Measurements from ENCODE around the gene RREB1.

RREB1 gene

DNA sequence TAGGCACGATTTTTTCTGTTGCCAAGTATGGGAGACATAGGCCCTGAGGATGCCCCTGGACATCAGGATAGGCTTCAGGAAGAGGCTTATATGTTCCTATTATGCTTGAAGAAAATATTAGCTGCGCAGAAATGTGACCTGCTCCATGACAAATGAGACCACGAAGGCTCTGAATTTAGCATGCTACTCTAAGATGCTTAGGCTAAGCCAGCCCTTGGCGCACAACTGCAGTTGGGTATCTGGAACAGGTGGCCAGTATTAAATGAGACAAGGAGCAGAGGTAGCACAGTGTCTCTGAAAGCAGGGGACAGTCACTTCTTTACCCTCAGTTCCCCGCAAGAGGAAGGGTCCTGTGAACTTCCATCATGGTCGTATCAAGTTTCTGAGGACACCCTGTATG lies 90.0 kb downstream of the RREB1 start:
- no peak for DNase-seq

DNA sequence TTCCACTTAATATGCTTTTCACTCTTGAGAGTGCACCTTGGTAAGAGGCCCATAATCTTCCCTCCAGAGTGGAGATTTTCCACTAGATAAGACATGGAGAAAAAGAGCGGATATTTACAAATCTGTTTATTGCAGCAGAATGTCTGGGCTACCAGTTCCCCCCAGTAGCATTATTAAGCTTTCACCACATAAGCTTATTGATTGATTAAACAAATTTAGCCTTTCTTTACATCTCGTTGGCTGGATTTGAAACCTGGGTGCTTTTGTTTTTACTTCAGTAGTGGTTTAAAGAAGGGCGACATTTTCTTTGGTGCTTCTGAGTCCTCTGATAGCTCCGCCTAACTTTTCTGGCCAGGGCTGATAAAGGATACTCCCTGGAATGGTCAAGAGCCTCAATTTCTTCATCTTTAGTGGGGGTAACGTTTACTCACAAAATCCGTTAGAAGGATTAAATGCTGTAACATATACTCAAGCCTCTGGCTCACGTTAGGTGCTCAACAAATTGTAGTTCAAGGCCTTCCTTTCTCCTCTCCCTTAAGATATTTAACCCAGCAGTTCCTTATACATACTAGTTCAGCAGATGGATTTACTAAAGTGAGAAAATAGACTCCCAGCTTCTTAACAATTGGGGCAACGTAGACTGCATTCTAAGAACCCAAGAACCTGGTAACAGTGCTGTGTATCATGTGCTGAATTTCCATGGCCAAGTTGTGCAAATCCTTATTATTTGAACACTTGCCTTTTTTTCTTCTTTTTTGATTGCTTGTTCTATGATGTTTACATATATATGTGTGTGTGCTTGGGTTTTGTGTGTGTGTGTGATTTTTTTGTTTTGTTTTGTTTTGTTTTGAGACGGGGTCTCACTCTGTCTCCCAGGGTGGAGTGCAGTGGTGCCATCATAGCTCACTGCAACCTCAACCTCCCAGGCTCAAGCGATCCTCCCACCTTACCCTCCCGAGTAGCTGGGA lies 91.4 kb downstream of the RREB1 start:
- DNase-seq, result no peak

DNA sequence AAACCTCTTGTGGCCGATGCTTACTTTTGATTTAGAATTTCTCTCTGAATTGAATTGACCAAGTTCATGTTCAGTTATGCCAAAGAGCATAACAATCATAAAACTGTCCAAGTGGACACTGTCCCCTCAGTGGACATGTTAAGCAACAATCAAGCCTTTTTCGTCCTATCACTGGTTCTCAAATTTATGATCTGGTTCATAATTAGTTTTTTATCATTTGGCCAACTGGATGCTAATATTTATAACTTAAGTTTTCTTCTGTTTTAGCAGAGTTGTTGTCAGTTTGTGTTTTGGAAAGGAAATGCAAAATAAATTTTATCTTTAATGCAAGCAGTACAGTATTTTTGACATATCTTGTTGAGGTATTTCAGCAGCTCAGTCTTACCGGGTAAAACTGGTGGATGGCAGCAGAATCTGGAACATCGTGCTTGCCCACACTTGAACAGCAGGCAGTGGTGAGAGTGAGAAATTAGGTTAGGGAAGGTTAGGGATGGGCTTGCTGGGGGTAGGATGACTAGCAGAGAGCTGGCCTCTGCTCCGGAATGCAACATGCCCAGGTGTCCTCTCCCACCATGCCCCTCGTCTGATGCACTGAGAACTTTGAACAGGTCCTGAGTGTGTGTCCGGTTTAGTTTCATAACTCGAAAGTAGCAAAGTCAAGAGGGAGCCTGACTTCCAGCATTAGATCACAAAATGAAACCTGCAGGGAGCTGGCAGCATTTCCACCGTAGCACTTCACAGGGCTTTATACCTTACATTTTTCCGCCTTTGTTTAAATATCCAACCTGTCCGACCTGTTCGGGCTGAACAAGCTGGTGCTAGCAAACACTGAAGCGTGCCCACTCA lies 93.1 kb downstream of the RREB1 start:
- DNase-seq, result no peak

DNA sequence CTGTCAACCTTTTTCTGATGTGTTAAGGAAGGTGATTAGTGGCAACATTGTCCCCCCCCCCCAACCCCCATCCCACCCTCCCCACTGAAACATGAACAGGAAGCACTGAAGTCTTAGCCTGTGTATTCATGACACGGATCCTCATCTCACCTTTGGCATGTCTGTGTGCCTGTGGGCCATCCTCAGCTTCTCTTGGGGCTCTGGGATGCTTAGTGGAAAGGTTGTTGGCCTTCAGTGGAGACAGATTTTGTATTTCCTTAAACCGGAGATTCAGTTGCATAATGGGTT lies 93.6 kb downstream of the RREB1 start:
- no peak for DNase-seq

DNA sequence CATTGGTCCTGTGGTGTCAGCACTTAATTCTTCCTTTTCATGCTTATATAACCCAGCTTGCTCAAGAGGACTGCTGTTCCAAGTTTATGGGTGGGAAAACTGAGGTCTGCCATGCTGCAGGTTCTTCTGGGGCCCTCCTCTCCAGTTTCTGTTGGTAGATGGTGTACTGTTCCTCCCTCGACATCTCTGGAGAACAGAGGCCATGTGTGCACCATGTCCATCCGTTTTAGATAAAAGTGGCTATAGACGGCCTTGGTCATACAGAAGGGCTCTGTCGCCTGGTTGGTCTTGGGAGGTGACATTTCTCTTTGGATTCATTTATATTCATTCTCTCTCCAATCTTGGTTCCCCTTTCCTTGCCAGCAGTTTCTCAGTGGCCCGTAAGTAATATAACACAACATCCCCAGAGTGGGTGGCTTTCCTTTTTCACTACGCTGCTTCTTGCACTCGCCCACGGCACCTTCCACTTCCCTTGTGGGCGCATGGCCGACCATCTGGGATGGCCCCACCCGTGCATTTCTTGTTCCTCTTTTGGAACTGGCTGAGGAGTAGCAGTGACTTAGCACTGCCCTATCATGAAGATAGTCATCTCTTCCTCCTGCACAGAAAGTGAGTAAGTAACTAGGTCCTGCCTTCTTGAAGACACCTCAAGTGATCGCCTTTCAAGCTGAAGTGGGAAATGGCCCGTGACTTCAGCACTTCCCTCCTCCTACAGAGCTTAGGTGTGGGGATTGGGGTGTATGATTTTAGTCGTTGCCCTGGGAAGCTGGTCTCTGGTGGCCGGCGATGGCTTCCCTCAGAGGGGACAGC lies 94.2 kb downstream of the RREB1 start:
- DNase-seq, result no peak

DNA sequence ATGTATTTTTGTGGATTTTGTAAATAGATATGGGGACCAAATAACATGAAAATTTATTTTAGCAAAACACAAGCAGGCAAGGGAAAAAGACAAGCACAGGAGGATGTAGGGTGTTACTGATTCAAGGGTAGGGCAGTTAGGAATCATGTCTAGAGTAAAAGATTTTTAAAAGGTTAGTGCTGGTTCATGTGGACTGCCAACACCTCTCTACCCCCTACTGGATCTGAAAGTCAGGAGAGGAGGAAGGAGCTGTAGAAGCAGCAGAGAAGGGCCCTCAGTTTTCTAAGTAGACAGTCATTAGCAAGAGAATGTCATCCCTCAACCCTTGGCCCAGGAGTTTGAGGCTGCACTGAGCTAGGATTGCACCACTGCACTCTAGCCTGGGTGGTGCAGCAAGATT lies 95.2 kb downstream of the RREB1 start:
- no peak for DNase-seq

DNA sequence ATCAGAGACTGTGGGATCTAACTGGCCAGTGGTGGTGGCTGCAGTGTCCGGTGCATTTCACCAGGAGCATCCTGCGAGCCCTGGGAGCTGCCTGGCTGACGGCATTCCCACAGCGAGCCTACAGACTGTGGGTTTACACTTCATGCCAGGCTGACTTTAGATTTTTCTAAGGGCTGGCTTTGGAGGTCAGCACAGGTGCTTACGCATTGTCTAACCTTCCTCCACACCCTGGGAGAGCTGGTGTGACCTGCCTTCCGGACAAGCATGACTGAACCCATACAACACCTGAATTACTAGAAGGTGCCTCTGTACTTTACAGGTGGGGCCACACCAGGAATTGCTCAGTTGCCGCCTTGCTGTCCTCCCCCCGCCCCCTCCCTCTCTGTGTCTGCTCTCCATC lies 96.2 kb downstream of the RREB1 start:
- no peak for DNase-seq

DNA sequence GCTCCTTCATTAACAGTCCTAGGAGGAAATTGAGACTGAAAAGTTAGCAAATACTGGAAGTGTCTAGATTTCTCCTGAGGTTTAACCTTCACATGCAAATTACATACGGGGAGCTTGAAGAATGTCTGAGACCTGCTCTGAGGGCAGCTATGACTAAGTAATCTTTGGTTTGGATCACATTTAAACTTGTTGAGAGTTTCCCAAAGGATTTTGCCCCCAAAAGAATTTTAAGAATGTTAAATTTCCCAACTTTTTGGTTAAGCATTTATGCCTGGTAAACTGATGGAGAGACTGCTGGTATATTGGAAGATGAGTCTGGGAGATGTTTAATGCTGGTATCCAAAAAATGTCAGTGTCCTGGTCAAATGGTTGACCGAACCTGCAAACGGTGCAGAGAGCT lies 97.0 kb downstream of the RREB1 start:
- no peak for DNase-seq

DNA sequence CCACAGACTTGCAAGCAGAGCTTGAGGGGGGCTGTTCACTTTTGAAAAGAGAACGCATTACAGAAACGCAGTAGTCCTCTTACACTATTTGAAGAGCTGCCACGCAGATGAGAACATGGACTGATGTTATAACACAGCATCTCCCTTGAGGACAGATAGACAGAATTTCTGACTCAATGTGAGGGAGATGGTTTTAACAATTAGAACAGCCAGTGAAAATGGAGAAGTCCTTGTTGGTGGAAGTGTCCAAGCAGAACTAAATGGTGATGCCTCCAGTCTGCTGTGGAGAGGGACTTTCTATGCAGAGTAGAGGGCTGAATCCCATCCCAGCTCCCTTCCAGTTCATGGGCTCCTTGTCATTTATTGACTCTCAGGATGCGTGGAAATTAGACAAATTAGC lies 100.0 kb downstream of the RREB1 start:
- no peak for DNase-seq

DNA sequence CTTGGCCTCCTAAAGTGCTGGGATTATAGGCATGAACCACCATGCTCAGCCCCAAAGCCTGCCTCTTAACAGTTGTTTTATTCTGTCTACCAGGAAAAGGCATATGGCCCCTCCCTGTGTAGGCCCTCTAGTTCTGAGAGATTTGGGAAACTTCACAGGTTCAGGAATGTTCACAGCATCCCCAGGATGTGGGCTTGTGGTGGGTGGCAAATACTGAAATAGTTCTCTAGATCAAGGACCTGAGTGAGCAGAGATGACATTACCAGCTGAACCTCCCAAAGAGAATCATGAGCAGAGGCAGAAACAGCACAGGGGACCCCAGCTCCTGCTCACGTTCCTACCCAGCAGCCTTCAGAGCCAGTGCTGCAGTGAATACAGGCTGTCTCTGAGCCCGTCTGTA lies 105.7 kb downstream of the RREB1 start:
- DNase-seq, result no peak

DNA sequence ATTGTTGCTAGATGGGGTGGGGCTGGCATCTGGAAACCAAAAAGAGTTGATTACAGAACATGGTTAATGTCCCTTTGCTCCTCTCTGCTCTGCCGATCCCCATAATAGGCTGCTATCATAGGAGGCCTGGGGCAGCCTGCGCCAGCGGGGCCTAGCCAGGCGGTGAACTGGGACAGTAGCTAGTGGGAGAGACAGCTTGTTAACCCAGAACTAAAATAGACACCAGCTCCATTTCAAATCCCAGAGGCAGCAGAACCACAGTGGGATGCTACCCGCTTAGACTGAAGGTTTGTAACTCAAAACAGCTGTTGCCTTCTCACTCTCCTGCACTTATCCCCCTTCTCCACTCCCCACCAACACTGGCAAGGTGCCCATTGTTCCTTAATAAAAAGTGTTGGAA lies 106.7 kb downstream of the RREB1 start:
- DNase-seq, result peak; percentile 42

DNA sequence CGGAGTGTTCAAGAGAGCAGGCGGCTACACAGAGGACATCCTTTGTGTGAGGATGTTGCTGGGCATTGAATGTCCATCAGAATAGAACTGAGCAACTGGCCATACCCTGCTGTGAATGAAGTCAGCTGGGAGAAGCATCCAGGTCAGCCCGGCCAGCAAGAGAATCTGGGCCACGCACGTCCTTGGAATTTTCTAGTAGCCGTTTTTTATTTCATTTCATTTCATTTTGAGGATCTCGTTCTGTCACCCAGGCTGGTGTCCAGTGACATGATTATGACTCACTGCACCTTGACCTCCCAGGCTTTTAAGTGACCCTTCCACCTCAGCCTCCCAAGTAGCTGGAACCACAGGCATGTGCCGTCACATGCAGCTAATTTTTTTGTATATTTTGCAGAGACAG lies 107.4 kb downstream of the RREB1 start:
- DNase-seq, result no peak

DNA sequence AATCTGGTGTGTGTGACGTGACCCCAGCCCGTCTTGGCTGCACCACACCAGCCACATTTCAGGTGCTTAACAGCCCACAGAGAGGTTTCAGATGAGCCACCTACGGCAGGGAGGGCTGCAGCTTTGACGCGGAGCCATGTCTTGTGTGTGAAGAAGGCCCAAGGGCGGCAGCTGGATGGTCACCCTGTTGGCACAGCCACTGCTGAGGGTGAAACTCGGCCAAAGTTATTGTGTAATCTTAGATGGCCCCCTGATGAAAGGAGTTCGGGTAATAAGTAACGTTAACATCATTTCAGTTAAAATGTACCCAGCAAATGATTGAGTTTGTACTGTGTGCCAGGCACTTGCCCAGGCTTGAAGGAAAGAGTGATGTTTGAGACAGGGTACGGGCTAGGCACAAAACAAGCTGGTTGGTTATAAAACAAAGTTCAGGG lies 108.1 kb downstream of the RREB1 start:
- no peak for DNase-seq

DNA sequence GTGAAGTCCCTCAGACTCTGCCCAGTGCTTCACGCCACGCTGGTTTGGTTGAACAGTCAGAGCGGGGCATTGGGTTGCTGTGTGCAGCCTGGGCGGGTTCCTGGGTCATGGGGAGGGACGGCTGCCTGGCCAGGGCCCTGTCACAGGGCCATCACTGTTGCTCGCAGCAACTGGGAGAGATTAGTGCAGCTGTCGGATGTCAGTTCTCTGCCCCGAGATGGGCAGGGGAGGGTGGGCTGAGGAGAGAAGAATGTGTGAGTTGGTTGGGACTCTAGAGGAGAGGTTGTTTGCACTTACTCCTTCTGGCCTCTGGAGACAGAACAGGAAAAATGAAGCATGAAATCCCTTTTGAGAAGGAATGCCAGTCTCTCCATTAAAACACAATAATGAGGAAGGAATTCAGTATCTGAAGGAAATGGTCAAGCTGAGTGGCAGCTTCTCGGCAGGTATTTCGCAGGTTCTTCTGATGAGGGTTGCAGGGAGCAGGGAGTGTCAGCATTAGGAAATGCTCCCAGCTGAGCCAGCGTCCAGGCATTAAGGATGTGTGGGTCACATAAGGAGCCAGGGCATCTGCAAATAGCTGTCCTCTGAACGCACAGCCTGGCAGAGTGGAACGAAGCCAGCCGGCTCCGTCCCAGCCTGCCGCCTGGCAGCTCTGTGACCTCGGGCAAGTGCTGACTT lies 109.3 kb downstream of the RREB1 start:
- no peak for DNase-seq

DNA sequence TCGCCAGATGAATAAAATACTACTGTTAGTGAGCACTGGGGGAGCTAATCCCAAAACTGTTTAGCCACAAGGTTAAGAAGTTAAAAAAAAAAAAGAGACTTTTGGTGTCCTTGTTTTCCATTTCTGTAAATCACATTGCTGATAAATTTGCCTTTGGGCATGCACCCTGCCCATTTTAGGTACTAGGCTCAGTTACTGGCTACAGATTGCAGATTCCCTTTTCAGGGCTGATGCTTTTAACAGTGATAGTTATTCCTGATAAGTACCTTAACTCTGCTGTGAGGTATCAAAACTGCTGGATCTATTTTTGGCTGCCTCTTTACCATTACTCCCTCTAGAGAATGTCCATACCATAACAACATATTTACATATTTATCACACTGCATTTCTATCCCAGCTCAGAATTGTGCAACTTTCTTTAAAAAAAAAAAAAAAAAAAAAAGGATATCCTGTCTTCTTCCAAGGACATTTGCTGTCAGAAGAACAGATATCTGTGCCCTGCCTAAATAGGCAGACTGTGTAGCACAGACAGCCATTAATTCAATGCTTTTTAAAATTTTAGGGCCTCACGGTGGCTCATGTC lies 110.7 kb downstream of the RREB1 start:
- DNase-seq, result no peak

DNA sequence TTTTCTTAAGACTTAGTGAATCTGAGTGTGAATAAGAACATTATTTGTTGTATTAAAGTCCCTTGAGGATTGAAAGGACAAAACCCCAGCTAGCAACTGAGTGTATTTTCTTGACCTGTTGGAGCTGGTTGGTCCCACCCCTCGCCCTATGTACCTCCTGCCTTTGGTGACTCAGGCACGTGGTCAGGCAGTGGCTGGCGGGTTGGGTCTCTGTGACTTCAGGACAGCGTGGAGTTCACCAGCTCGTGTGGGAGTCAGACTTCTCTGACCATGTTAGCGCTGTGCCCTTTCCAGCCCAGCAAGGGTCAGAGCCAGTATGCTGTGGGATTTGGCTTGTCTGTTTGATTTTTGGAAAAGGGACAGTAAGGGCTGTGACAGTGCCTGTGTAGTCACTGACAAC lies 111.5 kb downstream of the RREB1 start:
- DNase-seq, result no peak

DNA sequence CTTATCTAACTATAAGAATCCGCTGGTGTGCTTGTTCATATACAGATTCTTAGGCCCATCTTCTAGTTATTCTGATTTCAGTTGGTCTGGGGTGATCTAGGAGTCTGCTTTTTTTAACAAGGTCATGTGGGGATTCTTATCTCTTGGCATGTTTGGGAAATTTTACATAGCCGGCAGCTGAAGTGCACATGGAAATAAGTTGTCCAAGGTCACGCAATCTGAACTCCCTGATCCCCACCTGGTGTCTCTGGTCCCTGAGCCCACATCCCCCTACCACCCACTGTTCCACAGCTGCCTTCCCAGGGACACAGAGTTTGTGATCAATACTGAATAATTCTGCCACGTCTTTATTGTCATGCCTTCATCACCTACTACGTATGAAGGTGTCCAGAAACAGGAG lies 114.4 kb downstream of the RREB1 start:
- DNase-seq, result no peak

DNA sequence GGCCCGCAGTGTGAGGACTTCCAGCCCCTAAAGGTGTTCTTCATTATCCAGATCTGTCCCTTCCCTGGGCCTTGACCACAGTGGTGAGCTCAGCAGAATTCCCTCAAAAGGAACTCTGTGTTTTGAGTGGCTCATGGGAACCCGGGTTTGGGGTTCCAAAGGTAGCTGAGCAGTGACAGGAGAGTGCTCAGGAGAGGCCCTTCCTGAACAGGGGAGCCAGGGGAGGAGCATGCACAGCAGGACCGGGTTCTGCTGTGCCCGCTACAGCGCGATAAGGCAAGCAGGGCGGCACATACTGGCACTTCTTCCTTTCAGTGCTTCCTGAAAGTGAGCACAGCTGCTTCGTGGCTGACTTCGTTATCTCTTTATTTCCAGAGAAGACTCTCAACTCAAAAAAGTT lies 117.0 kb downstream of the RREB1 start:
- DNase-seq, result no peak

DNA sequence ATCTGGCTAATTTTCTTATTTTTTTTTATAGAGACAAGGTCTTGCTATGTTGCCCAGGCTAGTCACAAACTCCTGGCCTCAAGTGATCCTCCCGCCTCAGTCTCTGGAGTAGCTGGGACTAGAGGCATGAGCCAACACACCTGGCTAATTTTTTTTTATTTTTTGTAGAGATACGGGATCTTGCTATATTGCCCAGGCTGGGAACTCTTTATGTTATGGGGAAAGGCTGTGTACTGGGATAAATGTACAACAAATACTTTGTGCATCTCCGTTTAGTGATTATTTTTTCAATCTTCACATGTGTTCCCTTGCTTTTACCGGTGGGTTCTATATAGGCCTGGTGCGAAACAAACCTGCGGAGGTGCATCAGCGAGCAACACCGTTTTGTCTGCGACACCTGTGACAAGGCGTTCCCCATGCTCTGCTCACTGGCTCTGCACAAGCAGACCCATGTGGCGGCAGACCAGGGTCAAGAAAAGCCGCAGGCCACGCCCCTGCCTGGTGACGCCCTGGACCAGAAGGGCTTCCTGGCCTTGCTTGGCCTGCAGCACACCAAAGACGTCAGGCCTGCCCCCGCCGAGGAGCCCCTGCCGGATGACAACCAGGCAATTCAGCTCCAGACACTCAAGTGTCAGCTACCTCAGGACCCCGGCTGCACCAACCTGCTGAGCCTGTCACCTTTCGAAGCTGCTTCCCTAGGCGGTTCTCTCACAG lies 121.1 kb downstream of the RREB1 start:
- DNase-seq, result no peak

DNA sequence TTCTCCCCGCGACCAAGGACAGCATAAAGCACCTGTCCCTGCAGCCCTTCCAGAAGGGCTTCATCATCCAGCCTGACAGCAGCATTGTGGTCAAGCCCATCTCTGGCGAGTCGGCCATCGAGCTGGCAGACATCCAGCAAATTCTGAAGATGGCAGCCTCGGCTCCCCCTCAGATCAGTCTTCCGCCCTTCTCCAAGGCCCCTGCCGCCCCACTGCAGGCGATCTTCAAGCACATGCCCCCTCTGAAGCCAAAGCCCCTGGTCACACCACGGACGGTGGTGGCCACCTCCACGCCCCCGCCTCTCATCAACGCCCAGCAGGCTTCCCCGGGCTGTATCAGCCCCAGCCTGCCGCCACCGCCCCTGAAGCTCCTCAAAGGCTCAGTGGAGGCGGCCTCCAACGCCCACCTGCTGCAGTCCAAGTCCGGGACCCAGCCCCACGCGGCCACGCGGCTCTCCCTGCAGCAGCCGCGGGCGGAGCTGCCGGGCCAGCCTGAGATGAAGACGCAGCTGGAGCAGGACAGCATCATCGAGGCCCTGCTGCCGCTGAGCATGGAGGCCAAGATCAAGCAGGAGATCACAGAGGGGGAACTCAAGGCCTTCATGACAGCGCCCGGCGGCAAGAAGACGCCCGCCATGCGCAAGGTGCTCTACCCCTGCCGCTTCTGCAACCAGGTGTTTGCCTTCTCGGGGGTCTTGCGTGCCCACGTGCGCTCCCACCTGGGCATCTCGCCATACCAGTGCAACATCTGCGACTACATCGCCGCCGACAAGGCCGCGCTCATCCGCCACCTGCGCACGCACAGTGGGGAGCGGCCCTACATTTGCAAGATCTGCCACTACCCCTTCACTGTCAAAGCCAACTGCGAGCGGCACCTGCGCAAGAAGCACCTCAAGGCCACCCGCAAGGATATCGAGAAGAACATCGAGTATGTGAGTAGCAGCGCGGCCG lies 121.9 kb downstream of the RREB1 start:
- no peak for DNase-seq

DNA sequence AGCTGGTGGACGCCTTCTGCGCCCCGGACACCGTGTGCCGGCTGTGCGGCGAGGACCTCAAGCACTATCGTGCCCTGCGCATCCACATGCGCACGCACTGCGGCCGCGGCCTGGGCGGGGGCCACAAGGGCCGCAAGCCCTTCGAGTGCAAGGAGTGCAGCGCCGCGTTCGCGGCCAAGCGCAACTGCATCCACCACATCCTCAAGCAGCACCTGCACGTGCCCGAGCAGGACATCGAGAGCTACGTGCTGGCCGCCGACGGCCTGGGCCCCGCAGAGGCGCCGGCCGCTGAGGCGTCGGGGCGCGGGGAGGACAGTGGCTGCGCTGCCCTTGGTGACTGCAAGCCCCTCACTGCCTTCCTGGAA lies 122.5 kb downstream of the RREB1 start:
- DNase-seq, result no peak

Data from NCI-H1694 treated with DMSO at 0.1 percent for 48 hours (cell line).